GM12878 (cell line): Measurements from ENCODE around the gene SULF2. TPM values are rescaled to one million over a fixed set of nuclear protein-coding genes. Genes with fewer than 3 reads are reported as not detected.

Experiments
- ATAC-seq: fragments of 200-7000 bp; cut with Tn5 transposase; 3 replicates; pipeline ENCODE4 v1.9.1; 2020; ENCODE audit warnings: mild to moderate bottlenecking, moderate library complexity
- BruUV-seq: library from RNA; stranded (reverse); fragments of 400-500 nt; replicated peaks from 2 replicates; lab custom pipeline; 2021; lab: Mats Ljungman, UMichigan
- CTCF ChIA-PET: fragments of 300-600 bp; sonication (Branson Sonifier 250); formaldehyde crosslinking; extraction: SDS; loops from one replicate; lab custom pipeline; 2021; ENCODE audit warnings: inconsistent platforms; lab: Yijun Ruan, JAX
- POLR2A ChIA-PET: fragments of 350-600 bp; formaldehyde crosslinking; extraction: SDS; loops from one replicate; lab custom pipeline; 2021; ENCODE audit warnings: inconsistent platforms; lab: Charles Lee
- RAD21 ChIA-PET: fragments of 300-600 bp; sonication (Branson Sonifier 250); formaldehyde crosslinking; loops from one replicate; lab custom pipeline; 2023; ENCODE audit warnings: antibody characterized with exemption; ENCODE audit not compliant: unreplicated experiment; lab: Charles Lee
- SMC1A ChIA-PET: fragments of 300-600 bp; sonication (Branson Sonifier 250); formaldehyde crosslinking; loops from one replicate; lab custom pipeline; 2023; ENCODE audit not compliant: unreplicated experiment, uncharacterized antibody; lab: Charles Lee
- DNase-seq: peaks from one replicate; pipeline ENCODE4 v3.0.0-alpha.2; 2011; ENCODE audit warnings: low read depth, low spot score
- FAIRE-seq: peaks from 3 replicates; lab custom pipeline; 2011; peaks lifted over from hg19 to GRCh38; lab: Jason Lieb, UNC
- H2AFZ ChIP-seq: 2 replicates; pipeline ENCODE4 v1.6.0; 2011; ENCODE audit warnings: low read depth, low read length, control low read depth; ENCODE audit not compliant: control insufficient read depth
- H3K27ac ChIP-seq: 2 replicates; pipeline ENCODE4 v1.5.1; 2011; ENCODE audit warnings: control low read depth; ENCODE audit not compliant: control insufficient read depth, insufficient read depth
- H3K27me3 ChIP-seq, 2 experiments: replicated peaks in 1 of 2; 2 replicates each; pipeline versions ENCODE4 v1.6.0 to v1.6.1; 2011; ENCODE audit warnings: low read length in 1 of 2; ENCODE audit not compliant: control insufficient read depth in 2 of 2, insufficient read depth in 2 of 2
- H3K36me3 ChIP-seq, 2 experiments: 2 replicates each; pipeline ENCODE4 v1.5.1; 2011; ENCODE audit warnings: low read length in 1 of 2; ENCODE audit not compliant: control insufficient read depth in 2 of 2, insufficient read depth in 2 of 2
- H3K4me1 ChIP-seq: 2 replicates; pipeline ENCODE4 v1.6.1; 2011; ENCODE audit warnings: mild to moderate bottlenecking, low read length, moderate library complexity, mixed read lengths; ENCODE audit not compliant: control insufficient read depth, insufficient read depth
- H3K4me2 ChIP-seq: 2 replicates; pipeline ENCODE4 v1.6.0; 2011; ENCODE audit warnings: control low read depth; ENCODE audit not compliant: control insufficient read depth, insufficient read depth
- H3K4me3 ChIP-seq: fragments of 200-600 bp; sonication (generic); 2 replicates; pipeline ENCODE4 v1.5.1; 2016
- H3K79me2 ChIP-seq: 2 replicates; pipeline ENCODE4 v1.6.0; 2011; ENCODE audit warnings: low read length; ENCODE audit not compliant: control insufficient read depth, insufficient read depth
- H3K9ac ChIP-seq: 2 replicates; pipeline ENCODE4 v1.8.0; 2011; ENCODE audit warnings: low read length, control low read depth, mixed read lengths; ENCODE audit not compliant: control insufficient read depth, insufficient read depth
- H3K9me3 ChIP-seq: replicated peaks from 3 replicates; pipeline ENCODE4 v1.5.1; 2011; ENCODE audit warnings: mild to moderate bottlenecking, low read length; ENCODE audit not compliant: control insufficient read depth, insufficient read depth
- H4K20me1 ChIP-seq: 2 replicates; pipeline ENCODE4 v1.6.0; 2011; ENCODE audit not compliant: control insufficient read depth, insufficient read depth
- ESRRA ChIP-seq: IDR thresholded peaks from 2 replicates; pipeline ENCODE4 v1.6.1; 2012; ENCODE audit warnings: mild to moderate bottlenecking, low read length, improper control_type of control experiment
- ETV6 ChIP-seq, 2 experiments: fragments of 450-650 bp in 1 of 2; IDR thresholded peaks in 1 of 2; conservative IDR thresholded peaks in 1 of 2; 2 replicates each; pipeline ENCODE4 v1.6.1; 2014; ENCODE audit warnings: antibody characterized with exemption in 1 of 2, borderline replicate concordance in 1 of 2, low read depth in 1 of 2, mild to moderate bottlenecking in 1 of 2, moderate library complexity in 1 of 2
- GATAD2B ChIP-seq: fragments of 450-650 bp; conservative IDR thresholded peaks from 2 replicates; pipeline ENCODE4 v1.6.1; 2017; ENCODE audit warnings: low read depth, mild to moderate bottlenecking, moderate library complexity
- HDAC2 ChIP-seq: fragments of 200-600 bp; sonication (generic); IDR thresholded peaks from 2 replicates; pipeline ENCODE4 v1.6.1; 2017
- HDAC6 ChIP-seq: fragments of 200-600 bp; sonication (generic); IDR thresholded peaks from one replicate; pipeline ENCODE4 v1.8.0; 2017; ENCODE audit warnings: antibody characterized with exemption; ENCODE audit not compliant: unreplicated experiment
- HDGF ChIP-seq: fragments of 450-650 bp; IDR thresholded peaks from 2 replicates; pipeline ENCODE4 v1.6.1; 2016; ENCODE audit warnings: antibody characterized with exemption
- IRF4 ChIP-seq: IDR thresholded peaks from 2 replicates; pipeline ENCODE4 v1.6.1; 2011; ENCODE audit warnings: low read depth, low read length
- MEF2B ChIP-seq: fragments of 450-650 bp; IDR thresholded peaks from 2 replicates; pipeline ENCODE4 v1.6.1; 2018; ENCODE audit warnings: mild to moderate bottlenecking, moderate library complexity; ENCODE audit not compliant: partially characterized antibody, poor library complexity, severe bottlenecking
- NR2C2 ChIP-seq: IDR thresholded peaks from 2 replicates; pipeline ENCODE4 v1.6.1; 2011; ENCODE audit warnings: borderline replicate concordance, low read depth; ENCODE audit not compliant: control insufficient read depth, insufficient read length
- NRF1 ChIP-seq: conservative IDR thresholded peaks from 2 replicates; pipeline ENCODE4 v1.6.1; 2011; ENCODE audit warnings: mild to moderate bottlenecking, low read depth, low read length, improper control_type of control experiment
- PBX3 ChIP-seq: IDR thresholded peaks from 2 replicates; pipeline ENCODE4 v1.6.1; 2011; ENCODE audit warnings: mild to moderate bottlenecking, low read depth, low read length, moderate library complexity; ENCODE audit not compliant: insufficient replicate concordance
- POLR2AphosphoS5 ChIP-seq: IDR thresholded peaks from 2 replicates; pipeline ENCODE4 v1.6.1; 2011; ENCODE audit warnings: mild to moderate bottlenecking, low read length, inconsistent platforms
- SMAD5 ChIP-seq: IDR thresholded peaks from 2 replicates; pipeline ENCODE4 v1.6.1; 2016; ENCODE audit warnings: antibody characterized with exemption, low read depth
- SMARCA5 ChIP-seq: fragments of 450-650 bp; IDR thresholded peaks from 2 replicates; pipeline ENCODE4 v1.6.1; 2017; ENCODE audit warnings: mild to moderate bottlenecking
- SREBF1 ChIP-seq: IDR thresholded peaks from 2 replicates; pipeline ENCODE4 v1.6.1; 2012; ENCODE audit warnings: mild to moderate bottlenecking, low read length
- TARDBP ChIP-seq: IDR thresholded peaks from 2 replicates; pipeline ENCODE4 v1.6.1; 2016; ENCODE audit warnings: borderline replicate concordance
- YBX1 ChIP-seq: fragments of 450-650 bp; IDR thresholded peaks from 2 replicates; pipeline ENCODE4 v1.6.1; 2016; ENCODE audit warnings: antibody characterized with exemption
- ZSCAN29 ChIP-seq: fragments of 450-650 bp; IDR thresholded peaks from 2 replicates; pipeline ENCODE4 v1.6.1; 2017; ENCODE audit warnings: mild to moderate bottlenecking, moderate library complexity
- WGBS: methylation state at CpG from one replicate; pipeline ENCODE4 v1.1.6; 2016; ENCODE audit warnings: low lambda C conversion rate; ENCODE audit not compliant: insufficient replicate concordance, insufficient coverage; ENCODE audit errors: missing lambda C conversion rate; 5-methylcytosine and 5-hydroxymethylcytosine counted together
- in situ Hi-C: fragments of 300-500 bp; cut with MboI; formaldehyde crosslinking; loops from 9 replicates; pipeline ENCODE4 v1.14.3; 2018; ENCODE audit warnings: mixed read lengths
- intact Hi-C: fragments of 100-400 bp; cut with micrococcal nuclease; formaldehyde crosslinking; loops from one replicate; pipeline ENCODE4 v1.14.2; 2022; ENCODE audit not compliant: unreplicated experiment
- polyA plus RNA-seq, 11 experiments: library from polyadenylated mRNA; depleted of rRNA in 4 of 11; unstranded in 6 of 11; stranded (reverse) in 5 of 11; fragments of >200 nt; fragmentation: Nextera tagmentation in 4 of 11; fragmentation: Illumina TruSeq in 1 of 11; extraction: Ambion mirVana in 4 of 11; extraction: Trizol in 1 of 11; gene quantifications; 1 replicate in 1 of 11; 2 replicates in 10 of 11; pipeline versions ENCODE4 v1.2.1 to v1.2.3, GENCODE V29; 2011 to 2016; ENCODE audit warnings: inconsistent platforms in 2 of 11, missing spikeins in 2 of 11, low read depth in 1 of 11
- total RNA-seq, 4 experiments: library from RNA; depleted of rRNA in 3 of 4; stranded (reverse); fragments of >200 nt in 3 of 4; fragmentation: Illumina TruSeq in 1 of 4; extraction: Trizol in 1 of 4; gene quantifications; 2 replicates each; pipeline versions ENCODE4 v1.2.1 to v1.2.3, GENCODE V29; 2013 to 2021

Gene SULF2
- total and polyA plus RNA-seq, 10 of the 15 experiments (the other 5 are each of a cell fraction or from before 2014, with no cell fraction given) = 0.69 to 4.1 (median 1.6) TPM

GRCh38 chr20:47669489-47669888, 115.8 kb downstream of the SULF2 start:
- no peak for FAIRE-seq
- ChIA-PET SMC1A (no interaction called here), RAD21 (no interaction called here), CTCF (interaction anchor here (0.6 to 1.1 kb wide), 2 partner anchors 11 to 139 kb away, joined by 3 read pairs; no protein-coding TSS in a partner anchor), POLR2A (no interaction called here)
- no peaks in the 10 kb centered on the region for H3K79me2 ChIP-seq
- BruUV-seq = no TSS peak
- no peaks in the 10 kb centered on the region for H3K4me1 ChIP-seq
- no peaks in the 10 kb centered on the region for H4K20me1 ChIP-seq
- no peak overlapping the region for H3K9ac ChIP-seq
- H3K9me3 ChIP-seq = no peaks in the 10 kb centered on the region
- no peaks in the 10 kb centered on the region; a peak in 1 of 4 replicates for H3K36me3 ChIP-seq
- no peak for ATAC-seq
- DNase-seq = no peak
- TF ChIP-seq ESRRA (no peak), POLR2AphosphoS5 (peak; percentile 39; the same call in 1 of the 2 replicates), TARDBP (no peak)
- in situ Hi-C loops (no loop called here), intact Hi-C loops (no loop called here)
- H3K27ac ChIP-seq = no peak overlapping the region
- H2AFZ ChIP-seq = no peak overlapping the region
- H3K27me3 ChIP-seq = no peaks in the 10 kb centered on the region; a peak in 1 of 4 replicates
- H3K4me3 ChIP-seq = no peak overlapping the region
- H3K4me2 ChIP-seq = no peak overlapping the region
- WGBS = 19% methylated on average over 4 of the region's 4 CpGs

- H3K79me2 ChIP-seq = no peaks in the 10 kb centered on the region
- H3K4me3 ChIP-seq = no peak overlapping the region
- ATAC-seq (no peak), DNase-seq (no peak), FAIRE-seq (no peak)
- intact Hi-C loops = no loop called here
- H3K4me2 ChIP-seq = no peak overlapping the region
- TF ChIP-seq HDGF (no peak), MEF2B (no peak), IRF4 (no peak), NRF1 (no peak), SMAD5 (no peak), ZSCAN29 (no peak), GATAD2B (no peak), YBX1 (no peak), ETV6 (conservative IDR thresholded peaks at IDR 0.05 in 1 of 2, IDR thresholded peaks at IDR 0.05 in 1 of 2; ENCODE audit: borderline replicate concordance in 1 of 2, low read depth in 1 of 2) (no peak), HDAC2 (no peak), PBX3 (no peak), NR2C2 (no peak), SMARCA5 (no peak), HDAC6 (no peak), SREBF1 (no peak)
- H3K9me3 ChIP-seq = no peaks in the 10 kb centered on the region
- in situ Hi-C loops = no loop called here
- no peaks in the 10 kb centered on the region for H3K27me3 ChIP-seq
- no TSS peak for BruUV-seq
- WGBS = 62% methylated on average over 8 of the region's 8 CpGs
- no peak overlapping the region for H3K9ac ChIP-seq
- POLR2A ChIA-PET = no interaction called here
- RAD21 ChIA-PET = no interaction called here
- no peak overlapping the region for H3K27ac ChIP-seq
- CTCF ChIA-PET = no interaction called here
- H2AFZ ChIP-seq = no peak overlapping the region
- no peaks in the 10 kb centered on the region; a peak in 1 of 4 replicates for H3K36me3 ChIP-seq
- no peaks in the 10 kb centered on the region for H3K4me1 ChIP-seq
- no peaks in the 10 kb centered on the region for H4K20me1 ChIP-seq
- SMC1A ChIA-PET = no interaction called here
These were observed 116.2 kb downstream of the SULF2 start for GRCh38 chr20:47669152-47669425.
